Stomach (tissue), 4 donors: Measurements from ENCODE around the gene CTBP1.

Experiments
- CTCF ChIP-seq, 7 experiments: fragments of 450-650 bp in 4 of 7; fragments of 200-600 bp in 3 of 7; sonication (generic) in 3 of 7; IDR thresholded peaks; one replicate each; pipeline ENCODE4 v1.5.1; 2016 to 2019; ENCODE audit warnings: antibody characterized with exemption in 7 of 7, control low read depth in 2 of 7, mild to moderate bottlenecking in 1 of 7
- EP300 ChIP-seq: sonication (generic); formaldehyde crosslinking; IDR thresholded peaks from one replicate; pipeline ENCODE4 v1.6.1; 2017; ENCODE audit warnings: antibody characterized with exemption
- POLR2A ChIP-seq, 4 donors: fragments of 450-650 bp; IDR thresholded peaks; one replicate each; pipeline ENCODE4 v1.6.1; 2016; ENCODE audit warnings: antibody characterized with exemption in 4 of 4, control low read depth in 2 of 4, mild to moderate bottlenecking in 1 of 4, moderate library complexity in 1 of 4
- POLR2AphosphoS5 ChIP-seq, 3 donors: sonication (generic); formaldehyde crosslinking; IDR thresholded peaks; one replicate each; pipeline ENCODE4 v1.6.1; 2016; ENCODE audit warnings: antibody characterized with exemption in 3 of 3

- TF ChIP-seq POLR2AphosphoS5 (IDR thresholded peaks at IDR 0.05) (no peak), EP300 (no peak), CTCF (IDR thresholded peaks at IDR 0.05) (no peak), POLR2A (IDR thresholded peaks at IDR 0.05) (no peak)
These were observed 22.8 kb upstream of the CTBP1 start for GRCh38 chr4:1271686-1272085.
